Immature natural killer cell (primary cell): ENCODE results near the gene VWA5B2. TPM values are rescaled to one million over a fixed set of nuclear protein-coding genes. Genes with fewer than 3 reads are reported as not detected.

Source experiments
- DNase-seq, 3 donors: peaks; one replicate each; pipeline ENCODE4 v3.0.0; 2022; ENCODE audit warnings: mixed read lengths in 1 of 3
- H3K27ac Mint-ChIP-seq, 6 donors: one replicate each; pipeline ENCODE4 v1.8.0; 2020; ENCODE audit warnings: mixed read lengths in 6 of 6, mild to moderate bottlenecking in 5 of 6, inconsistent platforms in 4 of 6, moderate library complexity in 3 of 6
- H3K27me3 Mint-ChIP-seq, 3 donors: one replicate each; pipeline ENCODE4 v1.8.0; 2020 to 2021; ENCODE audit warnings: low read depth in 3 of 3, mild to moderate bottlenecking in 3 of 3, mixed read lengths in 3 of 3, moderate library complexity in 3 of 3, inconsistent platforms in 1 of 3
- H3K36me3 Mint-ChIP-seq, 3 donors: one replicate each; pipeline ENCODE4 v1.8.0; 2020; ENCODE audit warnings: mixed read lengths in 3 of 3, inconsistent platforms in 2 of 3, mild to moderate bottlenecking in 2 of 3
- H3K4me1 Mint-ChIP-seq, 2 donors: one replicate each; pipeline ENCODE4 v1.8.0; 2020; ENCODE audit warnings: inconsistent platforms in 2 of 2, mild to moderate bottlenecking in 2 of 2, mixed read lengths in 2 of 2, moderate library complexity in 1 of 2
- H3K4me3 Mint-ChIP-seq, 5 donors: one replicate each; pipeline ENCODE4 v1.8.0; 2020; ENCODE audit warnings: mild to moderate bottlenecking in 5 of 5, mixed read lengths in 5 of 5, inconsistent platforms in 3 of 5, moderate library complexity in 3 of 5
- H3K9me3 Mint-ChIP-seq, 6 donors: one replicate each; pipeline ENCODE4 v1.8.0; 2020; ENCODE audit warnings: mild to moderate bottlenecking in 6 of 6, mixed read lengths in 6 of 6, inconsistent platforms in 4 of 6, moderate library complexity in 3 of 6
- polyA plus RNA-seq, 3 donors: library from polyadenylated mRNA; unstranded; fragments of 300-500 nt; fragmentation: Illumina TruSeq; gene quantifications; one replicate each; pipeline ENCODE4 v1.2.3, GENCODE V29; 2021

VWA5B2 gene
- polyA plus RNA-seq, result not detected

DNA sequence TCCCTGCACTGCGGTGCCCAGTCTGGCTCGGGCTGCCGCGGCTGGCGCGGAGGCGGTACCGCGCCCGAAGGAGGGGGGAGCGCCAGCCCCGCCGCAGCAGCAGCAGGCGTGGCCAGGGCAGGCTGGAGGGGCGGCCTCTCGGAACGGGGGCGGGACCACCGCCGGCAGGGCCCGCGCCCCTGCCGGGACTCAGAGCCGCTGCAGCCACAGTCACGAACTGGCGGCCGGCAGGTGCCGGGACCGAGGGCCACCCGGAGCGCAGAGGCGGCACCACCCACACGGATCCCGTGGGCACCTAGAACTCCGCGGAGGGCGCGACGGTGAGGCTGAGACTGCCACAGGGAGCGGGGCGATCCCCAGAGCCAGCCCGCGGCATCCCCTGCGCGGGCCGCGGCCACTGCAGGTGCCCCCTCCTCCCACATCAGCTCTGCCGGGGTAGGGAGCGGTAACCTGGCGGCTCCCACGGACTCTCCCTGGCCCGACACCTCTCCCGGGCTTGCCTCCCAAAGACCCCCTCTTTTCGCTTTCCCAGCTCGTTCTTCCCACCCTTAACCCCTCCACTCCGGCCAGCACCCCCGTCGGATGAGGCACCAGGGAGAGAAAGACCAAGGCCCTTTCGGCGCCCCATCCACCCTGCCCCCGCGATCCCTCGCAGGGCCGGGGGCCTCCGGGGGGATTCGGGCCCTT lies at the start of gene VWA5B2:
TSS of gene VWA5B2 (plus strand) at position 192 of the 687 bp plus-strand sequence. CDS start 944 bp downstream, outside the sequence.
- H3K9me3 Mint-ChIP-seq, result no peaks in the 10 kb centered on the region

DNA sequence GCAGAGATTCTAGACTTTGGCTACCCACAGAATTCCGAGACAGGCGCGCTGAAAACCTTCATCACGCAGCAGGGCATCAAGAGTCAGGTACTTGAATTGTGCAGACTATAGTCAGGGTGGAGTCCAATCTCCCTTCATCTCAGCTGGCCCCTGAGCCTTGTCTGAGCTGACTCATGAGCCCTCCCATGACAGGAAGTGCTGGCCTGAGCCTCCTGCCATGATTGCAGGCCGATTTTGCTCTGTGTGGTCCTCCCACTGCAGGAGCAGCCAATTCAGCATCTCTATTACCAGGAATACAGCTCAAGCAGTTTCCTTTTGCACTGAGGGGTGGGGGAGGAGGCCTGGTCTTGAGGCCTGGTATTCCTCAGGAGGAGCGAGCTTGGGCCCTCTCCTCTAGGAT lies 49.2 kb upstream of the VWA5B2 start:
- Mint-ChIP-seq H3K27ac (no peak overlapping the region), H3K9me3 (no peaks in the 10 kb centered on the region), H3K27me3 (peaks cover 0 to 2% (median 0%) of the 10 kb centered on the region in 3 donors), H3K36me3 (peaks cover 7 to 44% (median 17%) of the 10 kb centered on the region in 3 donors), H3K4me1 (peaks cover 32 to 45% of the 10 kb centered on the region in 2 donors), H3K4me3 (no peak overlapping the region)
- DNase-seq, result no peak

More for the DNA sequence above, at the start of gene VWA5B2:
- H3K27me3 Mint-ChIP-seq, result peaks cover 11 to 32% (median 16%) of the 10 kb centered on the region in 3 donors
- H3K36me3 Mint-ChIP-seq, result peaks cover 0 to 3% (median 0%) of the 10 kb centered on the region in 3 donors
- peak within 1 kb of the TSS; percentile 52 to 73 (median 64) for H3K4me3 Mint-ChIP-seq
- DNase-seq, result peak; percentile 73 to 79 (median 77)
- H3K4me1 Mint-ChIP-seq, result peaks cover 8 to 14% of the 10 kb centered on the region in 2 donors
- no peak within 1 kb of the TSS for H3K27ac Mint-ChIP-seq

DNA sequence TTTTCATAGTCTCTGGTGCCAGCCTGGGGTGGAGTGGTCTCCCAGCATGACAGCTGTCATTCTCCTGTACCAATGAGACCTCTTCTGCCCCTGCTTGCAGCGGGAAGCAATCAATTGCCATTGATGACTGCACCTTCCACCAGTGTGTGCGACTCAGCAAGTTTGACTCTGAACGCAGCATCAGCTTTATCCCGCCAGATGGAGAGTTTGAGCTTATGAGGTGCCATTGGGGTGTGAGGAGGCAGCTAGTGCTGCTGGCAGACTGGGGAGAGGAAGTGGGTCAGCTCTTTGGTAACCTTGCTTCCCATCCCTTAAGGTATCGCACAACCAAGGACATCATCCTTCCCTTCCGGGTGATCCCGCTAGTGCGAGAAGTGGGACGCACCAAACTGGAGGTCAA lies 47.8 kb upstream of the VWA5B2 start:
- DNase-seq, result no peak
- Mint-ChIP-seq H3K27ac (no peak overlapping the region), H3K27me3 (peaks cover 5 to 9% (median 6%) of the 10 kb centered on the region in 3 donors), H3K36me3 (peaks cover 7 to 44% (median 17%) of the 10 kb centered on the region in 3 donors), H3K9me3 (no peaks in the 10 kb centered on the region), H3K4me3 (no peak overlapping the region), H3K4me1 (peaks cover 31 to 43% of the 10 kb centered on the region in 2 donors)

DNA sequence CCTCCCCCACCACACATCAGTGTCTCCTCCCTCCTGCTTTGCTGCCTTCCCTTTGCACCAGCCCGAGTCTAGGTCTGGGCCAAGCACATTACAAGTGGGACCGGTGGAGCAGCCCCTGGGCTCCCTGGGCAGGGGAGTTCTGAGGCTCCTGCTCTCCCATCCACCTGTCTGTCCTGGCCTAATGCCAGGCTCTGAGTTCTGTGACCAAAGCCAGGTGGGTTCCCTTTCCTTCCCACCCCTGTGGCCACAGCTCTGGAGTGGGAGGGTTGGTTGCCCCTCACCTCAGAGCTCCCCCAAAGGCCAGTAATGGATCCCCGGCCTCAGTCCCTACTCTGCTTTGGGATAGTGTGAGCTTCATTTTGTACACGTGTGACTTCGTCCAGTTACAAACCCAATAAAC lies 45.7 kb upstream of the VWA5B2 start:
- H3K27me3 Mint-ChIP-seq, result peaks cover 5 to 10% (median 8%) of the 10 kb centered on the region in 3 donors
- H3K9me3 Mint-ChIP-seq, result no peaks in the 10 kb centered on the region
- H3K36me3 Mint-ChIP-seq, result peaks cover 7 to 42% (median 17%) of the 10 kb centered on the region in 3 donors
- DNase-seq, result no peak
- no peak overlapping the region for H3K4me3 Mint-ChIP-seq
- H3K4me1 Mint-ChIP-seq, result peaks cover 33 to 41% of the 10 kb centered on the region in 2 donors
- peak overlapping the region in 1 of 6 donors; percentile 40 for H3K27ac Mint-ChIP-seq

DNA sequence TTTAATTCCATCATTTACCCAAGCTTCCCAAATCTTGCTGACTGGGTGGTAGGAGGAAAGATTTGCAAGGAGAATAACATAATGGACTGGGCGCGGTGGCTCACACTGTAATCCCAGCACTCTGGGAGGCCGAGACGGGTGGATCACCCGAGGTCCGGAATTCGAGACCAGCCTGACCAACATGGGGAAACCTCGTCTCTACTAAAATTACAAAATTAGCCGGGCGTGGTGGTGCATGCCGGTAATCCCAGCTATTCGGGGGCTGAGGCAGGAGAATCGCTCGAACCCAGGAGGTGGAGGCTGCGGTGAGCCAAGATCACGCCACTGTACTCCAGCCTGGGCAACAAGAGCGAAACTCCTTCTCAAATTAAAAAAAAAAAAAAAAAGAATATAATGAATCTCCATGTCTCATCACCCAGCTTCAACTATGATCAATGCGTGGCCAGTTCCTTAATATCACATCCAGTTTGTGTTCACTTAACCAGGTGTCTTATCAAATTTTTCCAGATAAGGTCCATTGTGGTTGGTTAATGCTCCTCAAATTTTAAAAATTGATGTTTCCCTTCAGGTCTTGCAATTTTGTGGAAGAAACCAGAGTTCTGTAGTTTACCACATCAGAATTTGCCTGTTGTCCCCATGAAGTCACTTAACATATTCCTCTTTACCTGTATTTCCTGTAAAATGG lies 44.7 kb upstream of the VWA5B2 start:
- peak overlapping the region; percentile 96 to 99 (median 97) for H3K4me3 Mint-ChIP-seq
- DNase-seq, result no peak

DNA sequence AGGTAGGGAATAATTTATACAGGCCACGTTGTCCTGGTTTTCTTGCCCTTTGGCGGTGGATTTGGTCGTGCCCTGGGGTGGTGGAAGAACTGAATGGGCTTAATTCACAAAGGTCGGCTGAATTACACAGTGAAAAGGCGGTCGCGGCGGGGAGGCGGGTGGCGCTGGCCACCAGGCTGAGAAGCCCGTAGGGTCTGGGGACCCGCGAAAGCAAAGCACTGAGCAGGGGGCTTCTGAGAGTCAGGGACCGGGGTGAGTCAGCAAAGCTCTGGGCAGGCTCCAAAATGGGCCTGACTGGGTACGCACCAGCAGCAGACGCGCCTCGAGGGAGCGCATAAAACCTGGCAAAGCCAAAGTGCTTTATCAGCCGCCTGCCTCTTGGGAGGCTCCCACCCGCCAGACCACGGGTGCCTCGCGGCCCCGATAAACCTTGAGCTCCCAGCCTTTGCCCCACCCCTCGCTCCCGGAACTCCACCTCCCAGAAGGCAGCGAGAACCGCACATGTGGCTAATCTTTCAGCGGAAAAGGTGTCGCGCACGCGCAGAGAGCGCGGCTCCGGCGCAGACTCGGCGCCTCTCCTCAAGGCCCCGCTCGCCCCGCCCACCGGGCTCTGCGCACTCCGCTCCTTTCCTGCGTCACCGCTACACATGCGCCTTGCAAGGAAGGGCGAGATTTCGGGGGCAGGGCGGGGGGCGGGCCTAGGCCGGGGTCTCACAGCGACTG lies 43.8 kb upstream of the VWA5B2 start:
- Mint-ChIP-seq H3K27me3 (peaks cover 5 to 10% (median 8%) of the 10 kb centered on the region in 3 donors), H3K27ac (peak overlapping the region; percentile 89 to 99 (median 96)), H3K36me3 (peaks cover 10 to 42% (median 21%) of the 10 kb centered on the region in 3 donors), H3K4me3 (peak overlapping the region; percentile 96 to 99 (median 97)), H3K9me3 (no peaks in the 10 kb centered on the region), H3K4me1 (peaks cover 37 to 48% of the 10 kb centered on the region in 2 donors)
- DNase-seq, result peak; percentile 99 to 100 (median 100)

More for the DNA sequence above, 44.7 kb upstream of the VWA5B2 start:
- Mint-ChIP-seq H3K27ac (peak overlapping the region; percentile 67 to 99 (median 92)), H3K9me3 (no peaks in the 10 kb centered on the region), H3K4me1 (peaks cover 34 to 41% of the 10 kb centered on the region in 2 donors), H3K36me3 (peaks cover 7 to 42% (median 17%) of the 10 kb centered on the region in 3 donors), H3K27me3 (peaks cover 5 to 10% (median 8%) of the 10 kb centered on the region in 3 donors)

DNA sequence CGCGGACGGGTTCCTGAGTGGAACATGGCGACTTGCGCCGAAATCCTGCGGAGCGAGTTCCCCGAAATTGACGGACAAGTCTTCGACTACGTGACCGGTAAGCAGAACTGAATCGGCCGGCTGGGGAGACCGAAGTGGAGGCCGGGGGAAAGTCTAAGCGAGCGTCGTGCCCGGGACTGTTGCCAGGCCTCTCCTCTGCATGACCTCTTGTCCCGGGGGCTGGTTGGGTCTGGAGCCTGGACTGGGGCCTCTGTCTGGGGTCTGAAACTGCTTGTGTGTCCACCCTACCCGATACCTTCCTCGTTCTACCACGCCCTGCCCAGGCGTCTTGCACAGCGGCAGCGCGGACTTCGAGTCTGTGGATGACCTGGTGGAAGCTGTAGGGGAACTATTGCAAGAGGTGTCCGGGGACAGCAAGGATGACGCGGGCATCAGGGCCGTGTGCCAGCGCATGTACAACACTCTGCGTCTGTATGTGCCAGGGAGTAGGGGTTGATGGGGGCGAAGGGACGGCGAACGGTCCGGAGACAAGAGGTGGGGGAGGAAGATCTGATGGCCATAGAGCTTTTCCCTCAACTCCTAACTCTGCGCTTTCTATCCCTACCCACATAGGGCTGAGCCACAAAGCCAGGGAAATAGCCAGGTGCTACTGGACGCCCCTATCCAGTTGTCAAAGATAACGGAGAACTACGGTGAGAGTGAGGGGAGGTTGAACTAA lies 43.0 kb upstream of the VWA5B2 start, which contains the start of gene ABCF3:
TSS of gene ABCF3 (plus strand) at position 16 of the 718 bp plus-strand sequence. CDS start at position 25, 9 bp downstream.
- Mint-ChIP-seq H3K27ac (peak within 1 kb of the TSS; percentile 89 to 99 (median 96)), H3K36me3 (peaks cover 10 to 42% (median 16%) of the 10 kb centered on the region in 3 donors), H3K4me1 (peaks cover 37 to 48% of the 10 kb centered on the region in 2 donors), H3K27me3 (peaks cover 5 to 10% (median 8%) of the 10 kb centered on the region in 3 donors), H3K4me3 (peak within 1 kb of the TSS; percentile 96 to 99 (median 97)), H3K9me3 (no peaks in the 10 kb centered on the region)
- DNase-seq, result no peak

DNA sequence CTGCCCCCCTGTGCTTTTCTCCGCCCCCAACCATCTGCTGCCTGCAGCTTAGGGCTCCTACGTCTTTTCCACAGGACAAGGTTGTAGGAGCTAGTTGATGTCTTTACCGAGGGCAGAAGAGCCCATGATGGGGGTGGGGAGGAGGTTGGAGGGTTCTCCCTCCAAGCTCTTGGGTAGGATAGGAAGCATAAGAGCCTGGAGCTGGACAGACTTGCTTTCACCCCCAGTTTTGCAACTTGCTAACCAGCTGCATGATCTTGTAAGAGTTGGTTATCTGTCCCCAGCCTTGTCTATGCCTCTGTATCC lies 42.5 kb upstream of the VWA5B2 start:
- no peak for DNase-seq
- Mint-ChIP-seq H3K27me3 (peaks cover 5 to 10% (median 8%) of the 10 kb centered on the region in 3 donors), H3K27ac (peak overlapping the region; percentile 47 to 99 (median 93)), H3K36me3 (peaks cover 10 to 39% (median 13%) of the 10 kb centered on the region in 3 donors), H3K4me3 (peak overlapping the region; percentile 96 to 99 (median 97)), H3K9me3 (no peaks in the 10 kb centered on the region), H3K4me1 (peaks cover 37 to 48% of the 10 kb centered on the region in 2 donors)

DNA sequence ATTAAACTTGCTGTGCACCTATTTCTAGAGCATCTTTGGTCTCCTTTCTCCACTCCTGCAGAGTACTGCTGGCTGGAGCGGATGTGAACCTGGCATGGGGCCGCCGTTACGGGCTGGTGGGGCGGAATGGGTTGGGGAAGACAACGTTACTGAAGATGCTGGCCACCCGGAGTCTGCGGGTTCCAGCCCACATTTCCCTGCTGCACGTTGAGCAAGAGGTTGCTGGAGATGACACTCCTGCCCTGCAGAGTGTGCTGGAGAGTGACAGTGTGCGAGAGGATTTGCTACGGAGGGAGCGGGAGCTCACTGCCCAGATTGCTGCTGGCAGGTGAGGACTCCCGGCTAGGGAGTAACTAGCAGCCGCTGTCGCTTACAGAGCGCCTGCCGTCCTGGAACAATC lies 41.3 kb upstream of the VWA5B2 start:
- H3K27me3 Mint-ChIP-seq, result peaks cover 5 to 10% (median 8%) of the 10 kb centered on the region in 3 donors
- peak overlapping the region in 1 of 6 donors; percentile 89 for H3K27ac Mint-ChIP-seq
- no peaks in the 10 kb centered on the region for H3K9me3 Mint-ChIP-seq
- peaks cover 37 to 48% of the 10 kb centered on the region in 2 donors for H3K4me1 Mint-ChIP-seq
- DNase-seq, result no peak
- H3K4me3 Mint-ChIP-seq, result peak overlapping the region in 3 of 5 donors; percentile 21 to 42 (median 29)
- H3K36me3 Mint-ChIP-seq, result peaks cover 10 to 40% (median 15%) of the 10 kb centered on the region in 3 donors

DNA sequence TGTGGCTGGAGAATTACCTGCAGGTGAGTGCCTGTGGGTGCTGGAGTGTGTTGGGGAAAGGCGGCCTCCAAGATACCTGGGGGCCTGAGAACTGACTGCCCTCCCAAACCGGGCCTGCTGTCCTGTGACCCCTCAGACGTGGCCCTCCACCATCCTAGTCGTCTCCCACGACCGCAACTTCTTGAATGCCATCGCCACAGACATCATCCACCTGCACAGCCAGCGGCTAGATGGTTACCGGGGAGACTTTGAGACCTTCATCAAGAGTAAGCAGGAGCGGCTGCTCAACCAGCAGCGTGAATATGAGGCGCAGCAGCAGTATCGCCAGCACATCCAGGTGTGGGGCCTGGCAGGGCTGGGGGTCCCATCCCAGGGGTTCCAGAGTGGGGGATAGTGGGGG lies 40.0 kb upstream of the VWA5B2 start:
- H3K27me3 Mint-ChIP-seq, result peaks cover 5 to 10% (median 8%) of the 10 kb centered on the region in 3 donors
- no peak for DNase-seq
- H3K36me3 Mint-ChIP-seq, result peaks cover 12 to 42% (median 17%) of the 10 kb centered on the region in 3 donors
- peaks cover 37 to 48% of the 10 kb centered on the region in 2 donors for H3K4me1 Mint-ChIP-seq
- H3K9me3 Mint-ChIP-seq, result no peaks in the 10 kb centered on the region
- no peak overlapping the region for H3K4me3 Mint-ChIP-seq
- peak overlapping the region in 1 of 6 donors; percentile 17 for H3K27ac Mint-ChIP-seq

DNA sequence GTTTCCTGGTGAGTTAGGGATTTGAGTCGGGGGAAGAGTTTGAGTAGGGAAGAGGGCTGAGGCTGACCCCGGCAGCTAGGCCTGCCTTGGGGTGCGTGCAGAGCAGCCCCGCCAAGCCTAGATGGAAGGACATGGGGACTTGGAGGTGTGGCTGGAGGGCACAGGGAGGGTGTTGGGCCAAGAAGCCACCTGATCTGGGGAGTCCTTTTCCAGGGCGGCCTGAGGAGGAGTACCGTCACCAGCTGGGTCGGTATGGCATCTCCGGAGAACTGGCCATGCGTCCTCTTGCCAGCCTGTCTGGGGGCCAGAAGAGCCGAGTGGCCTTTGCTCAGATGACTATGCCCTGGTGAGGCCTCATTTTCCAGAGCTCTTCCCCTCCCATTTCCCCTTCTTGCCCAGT lies 36.5 kb upstream of the VWA5B2 start:
- peaks cover 9 to 18% of the 10 kb centered on the region in 2 donors for H3K4me1 Mint-ChIP-seq
- H3K9me3 Mint-ChIP-seq, result no peaks in the 10 kb centered on the region
- H3K36me3 Mint-ChIP-seq, result peaks cover 12 to 48% (median 22%) of the 10 kb centered on the region in 3 donors
- H3K27me3 Mint-ChIP-seq, result peaks cover 0 to 2% (median 2%) of the 10 kb centered on the region in 3 donors
- no peak overlapping the region for H3K4me3 Mint-ChIP-seq
- no peak for DNase-seq
- H3K27ac Mint-ChIP-seq, result no peak overlapping the region

DNA sequence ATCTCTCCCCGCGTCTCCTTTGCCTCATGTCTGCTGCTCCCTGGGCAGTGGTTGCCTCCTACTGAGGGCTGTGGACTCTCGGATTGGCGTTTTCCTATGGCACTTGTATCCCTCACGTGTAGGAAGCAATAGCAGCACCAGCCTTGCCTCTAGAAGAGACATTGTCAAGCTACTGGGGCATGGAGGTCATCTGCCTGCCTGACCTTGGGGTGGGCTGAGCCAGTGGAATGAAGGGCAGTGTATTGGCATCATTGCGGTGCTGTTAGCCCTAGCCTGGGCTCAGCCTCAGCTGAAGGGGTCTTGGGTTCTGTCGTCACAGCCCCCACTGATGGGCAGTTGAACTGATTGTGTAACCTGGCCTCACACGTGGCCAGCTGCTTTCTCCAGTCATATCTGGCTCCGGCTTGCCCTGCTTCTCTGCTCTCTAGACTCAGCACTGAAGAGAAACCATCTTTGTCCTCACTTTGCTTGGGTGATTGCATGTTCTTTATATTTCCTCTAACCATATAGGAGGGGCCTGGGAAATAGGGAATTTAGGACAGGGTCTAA lies 35.3 kb upstream of the VWA5B2 start:
- Mint-ChIP-seq H3K27ac (peak overlapping the region in 1 of 6 donors; percentile 8), H3K4me1 (peaks cover 3 to 9% of the 10 kb centered on the region in 2 donors), H3K36me3 (peaks cover 12 to 43% (median 22%) of the 10 kb centered on the region in 3 donors), H3K4me3 (no peak overlapping the region), H3K9me3 (no peaks in the 10 kb centered on the region), H3K27me3 (peaks cover 0 to 2% (median 2%) of the 10 kb centered on the region in 3 donors)
- DNase-seq, result no peak
